Endothelial cell of umbilical vein (primary cell): Measurements from ENCODE around the gene RIMBP2. TPM values are rescaled to one million over a fixed set of nuclear protein-coding genes. Genes with fewer than 3 reads are reported as not detected.

Experiments used
- BruUV-seq: library from RNA; stranded (reverse); fragments of 400-500 nt; replicated peaks from 2 replicates; lab custom pipeline; 2021; lab: Mats Ljungman, UMichigan
- CTCF ChIA-PET: fragments of 300-600, 350-600 bp; sonication (Branson Sonifier 250); formaldehyde crosslinking; loops from one replicate; lab custom pipeline; 2021; ENCODE audit warnings: antibody characterized with exemption, inconsistent platforms; lab: Charles Lee
- POLR2A ChIA-PET: fragments of 300-600, 350-600 bp; sonication (Branson Sonifier 250); formaldehyde crosslinking; loops from one replicate; lab custom pipeline; 2021; ENCODE audit warnings: antibody characterized with exemption, inconsistent platforms; lab: Charles Lee
- DNase-seq: peaks from one replicate; pipeline ENCODE4 v3.0.0-alpha.2; 2011; ENCODE audit warnings: low read depth, low spot score
- FAIRE-seq: peaks from 2 replicates; lab custom pipeline; 2011; peaks lifted over from hg19 to GRCh38; lab: Jason Lieb, UNC
- H2AFZ ChIP-seq: 2 replicates; pipeline ENCODE4 v1.6.0; 2012; ENCODE audit warnings: low read depth, low read length, control low read depth, inconsistent platforms
- H3K27ac ChIP-seq: 2 replicates; pipeline ENCODE4 v1.5.1; 2011; ENCODE audit warnings: low read depth, mild to moderate bottlenecking, control low read depth, low read length, moderate library complexity; ENCODE audit not compliant: insufficient read depth
- H3K27me3 ChIP-seq, 2 experiments: 2 replicates each; pipeline versions ENCODE4 v1.6.0 to v1.6.1; 2011; ENCODE audit warnings: low read length in 2 of 2, mixed read lengths in 1 of 2; ENCODE audit not compliant: control insufficient read depth in 2 of 2, insufficient read depth in 2 of 2
- H3K36me3 ChIP-seq, 2 experiments: 2 replicates in 1 of 2; 3 replicates in 1 of 2; pipeline ENCODE4 v1.5.1; 2011; ENCODE audit warnings: low read length in 2 of 2, mild to moderate bottlenecking in 1 of 2, moderate library complexity in 1 of 2; ENCODE audit not compliant: control insufficient read depth in 2 of 2, insufficient read depth in 2 of 2; ENCODE audit errors: extremely low read depth in 1 of 2
- H3K4me1 ChIP-seq: 3 replicates; pipeline ENCODE4 v1.5.1; 2011; ENCODE audit warnings: mild to moderate bottlenecking, low read length; ENCODE audit not compliant: control insufficient read depth, insufficient read depth; ENCODE audit errors: extremely low read depth
- H3K4me2 ChIP-seq: 2 replicates; pipeline ENCODE4 v1.6.1; 2011; ENCODE audit warnings: low read length, control low read depth, mixed read lengths; ENCODE audit not compliant: insufficient read depth
- H3K4me3 ChIP-seq, 3 experiments: fragments of 200-600 bp in 1 of 3; sonication (generic), shearing (Covaris generic) in 1 of 3; replicated peaks in 1 of 3; 2 replicates each; pipeline ENCODE4 v1.5.1; 2011 to 2016; ENCODE audit warnings: control low read depth in 3 of 3, low read length in 3 of 3, mild to moderate bottlenecking in 2 of 3, inconsistent platforms in 1 of 3, low read depth in 1 of 3, moderate library complexity in 1 of 3; ENCODE audit not compliant: insufficient read depth in 1 of 3
- H3K79me2 ChIP-seq: 2 replicates; pipeline ENCODE4 v1.6.0; 2012; ENCODE audit warnings: low read length, inconsistent platforms; ENCODE audit not compliant: control insufficient read depth, insufficient read depth
- H3K9ac ChIP-seq: replicated peaks from 2 replicates; pipeline ENCODE3; 2011; ENCODE audit warnings: low read length, control low read depth; ENCODE audit not compliant: insufficient read depth; ENCODE audit errors: extremely low read depth
- H3K9me1 ChIP-seq: replicated peaks from 3 replicates; pipeline ENCODE4 v1.6.0; 2011; ENCODE audit warnings: mild to moderate bottlenecking, low read length; ENCODE audit not compliant: control insufficient read depth, insufficient read depth; ENCODE audit errors: extremely low read depth
- H3K9me3 ChIP-seq: replicated peaks from 2 replicates; pipeline ENCODE4 v1.5.1; 2012; ENCODE audit warnings: low read length, inconsistent platforms; ENCODE audit not compliant: control insufficient read depth, insufficient read depth
- H4K20me1 ChIP-seq: replicated peaks from 2 replicates; pipeline ENCODE3; 2011; ENCODE audit warnings: mild to moderate bottlenecking, low read length; ENCODE audit not compliant: control insufficient read depth, insufficient read depth; ENCODE audit errors: extremely low read depth
- EZH2 ChIP-seq: IDR thresholded peaks from 2 replicates; pipeline ENCODE4 v1.6.1; 2012; ENCODE audit warnings: borderline replicate concordance, low read depth, mild to moderate bottlenecking, moderate library complexity, low read length, inconsistent platforms; ENCODE audit not compliant: severe bottlenecking
- FOS ChIP-seq: IDR thresholded peaks from 2 replicates; pipeline ENCODE4 v1.6.1; 2011; ENCODE audit warnings: mild to moderate bottlenecking, low read length, moderate library complexity, borderline replicate concordance; ENCODE audit not compliant: insufficient read depth
- GATA2 ChIP-seq: IDR thresholded peaks from 2 replicates; pipeline ENCODE4 v1.7.0; 2011; ENCODE audit warnings: low read depth, mild to moderate bottlenecking, moderate library complexity, mixed read lengths, low read length; ENCODE audit not compliant: insufficient read length, insufficient read depth
- JUN ChIP-seq: IDR thresholded peaks from 2 replicates; pipeline ENCODE4 v1.6.1; 2011; ENCODE audit warnings: borderline replicate concordance, low read depth; ENCODE audit not compliant: insufficient read length, insufficient read depth
- MYC ChIP-seq: IDR thresholded peaks from one replicate; pipeline ENCODE4 v1.6.1; 2011; ENCODE audit warnings: mild to moderate bottlenecking, low read depth, low read length
- POLR2A ChIP-seq: IDR thresholded peaks from 2 replicates; pipeline ENCODE4 v1.6.1; 2012; ENCODE audit warnings: low read depth, mild to moderate bottlenecking, control low read depth, low read length
- POLR2AphosphoS5 ChIP-seq: IDR thresholded peaks from 2 replicates; pipeline ENCODE4 v1.6.1; 2012; ENCODE audit warnings: low read depth, mild to moderate bottlenecking, control low read depth, low read length, moderate library complexity; ENCODE audit not compliant: insufficient read depth
- dilution Hi-C: fragments of 300-500 bp; cut with MboI; formaldehyde crosslinking; loops from one replicate; pipeline ENCODE4 v1.15.0; 2019; ENCODE audit warnings: low sequenced_read_pairs; ENCODE audit not compliant: extremely low pct_ligation_motif_present
- intact Hi-C: fragments of 100-400 bp; cut with micrococcal nuclease; formaldehyde crosslinking; loops from one replicate; pipeline ENCODE4 v1.10.0; 2022
- polyA plus RNA-seq, 4 experiments: library from polyadenylated mRNA; depleted of rRNA in 3 of 4; stranded (reverse) in 3 of 4; unstranded in 1 of 4; fragments of >200 nt; gene quantifications; 2 replicates each; pipeline versions ENCODE4 v1.2.1 to v1.2.3, GENCODE V29; 2011 to 2012; ENCODE audit warnings: missing spikeins in 1 of 4
- total RNA-seq: library from RNA; stranded (reverse); gene quantifications from 2 replicates; pipeline ENCODE4 v1.2.3, GENCODE V29; 2021
- TF ChIP-seq, protein P1 (sequence below), 2 donors: IDR thresholded peaks; 1 replicate in 1 of 2; 2 replicates in 1 of 2; pipeline ENCODE4 v1.5.1; 2011; ENCODE audit warnings: low read length in 2 of 2, mild to moderate bottlenecking in 2 of 2, moderate library complexity in 2 of 2, control low read depth in 1 of 2, inconsistent platforms in 1 of 2, low read depth in 1 of 2; ENCODE audit not compliant: insufficient read depth in 1 of 2; ENCODE audit errors: extremely low read depth in 1 of 2

Gene RIMBP2
- total and polyA plus RNA-seq, 2 donors (not counting 3 experiments of a cell fraction or from before 2014, with no cell fraction given) = 0.04 TPM; not detected in 1

DNA sequence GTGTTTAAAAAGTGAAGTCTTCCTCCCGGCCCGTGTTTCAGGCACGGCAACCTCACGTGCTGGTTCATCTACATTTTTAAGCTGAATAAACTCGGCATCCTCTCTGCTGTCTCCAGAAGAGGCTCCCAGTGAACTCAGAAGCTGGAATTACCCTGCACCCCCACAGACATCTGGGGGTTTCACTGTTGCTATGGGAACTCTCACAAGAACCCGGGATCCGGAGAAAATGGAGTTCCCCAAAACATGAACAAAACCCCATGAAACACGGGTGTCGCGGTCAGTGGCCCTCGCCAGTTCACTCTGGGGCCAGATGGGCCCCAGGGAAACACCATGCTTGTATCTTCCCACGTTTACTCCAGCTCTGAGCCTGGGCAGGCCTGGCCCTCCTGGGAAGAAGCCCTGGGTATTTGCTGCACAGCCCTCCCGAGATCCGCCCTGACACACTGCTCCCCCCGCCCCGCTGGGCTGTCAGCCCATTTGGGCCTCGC is 234.7 kb downstream of the RIMBP2 start:
- no peak for DNase-seq
- BruUV-seq = no TSS peak

DNA sequence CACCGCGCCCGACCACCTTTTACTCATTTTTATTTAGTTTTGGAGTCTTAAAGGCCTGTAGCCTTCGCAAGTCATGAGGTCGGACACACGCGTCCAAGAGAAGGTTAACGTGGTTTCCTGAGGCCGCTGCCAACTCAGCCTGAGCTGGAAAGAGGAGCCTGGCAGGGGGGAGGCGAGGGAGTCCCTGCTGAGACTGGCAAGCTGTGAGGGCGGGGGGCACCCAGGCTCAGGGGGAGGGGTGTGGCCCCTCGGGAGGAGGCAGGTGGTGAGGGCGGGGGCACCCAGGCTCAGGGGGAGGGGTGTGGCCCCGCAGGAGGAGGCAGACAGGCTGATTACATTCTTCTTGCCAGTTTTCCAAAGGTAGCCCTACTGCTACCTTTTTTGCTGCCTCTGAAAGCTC is 235.2 kb downstream of the RIMBP2 start:
- POLR2A ChIA-PET = no interaction called here
- H3K9me3 ChIP-seq = peaks cover 7% of the 10 kb centered on the region
- H3K9me1 ChIP-seq = no peaks in the 10 kb centered on the region
- H3K4me3 ChIP-seq = no peak overlapping the region
- no peaks in the 10 kb centered on the region for H3K4me1 ChIP-seq
- no peaks in the 10 kb centered on the region for H4K20me1 ChIP-seq
- no peaks in the 10 kb centered on the region for H3K36me3 ChIP-seq
- H3K9ac ChIP-seq = no peak overlapping the region
- no peak overlapping the region for H3K27ac ChIP-seq
- no peaks in the 10 kb centered on the region for H3K79me2 ChIP-seq
- intact Hi-C loops = no loop called here
- dilution Hi-C loops = no loop called here
- H3K4me2 ChIP-seq = no peak overlapping the region
- no peak overlapping the region for H2AFZ ChIP-seq
- FAIRE-seq = no peak
- no peak for DNase-seq
- BruUV-seq = no TSS peak
- H3K27me3 ChIP-seq = no peaks in the 10 kb centered on the region
- CTCF ChIA-PET = no interaction called here
- TF ChIP-seq MYC = no peak
- no peak for TF ChIP-seq EZH2
- TF ChIP-seq FOS = no peak
- TF ChIP-seq, protein P1, sequence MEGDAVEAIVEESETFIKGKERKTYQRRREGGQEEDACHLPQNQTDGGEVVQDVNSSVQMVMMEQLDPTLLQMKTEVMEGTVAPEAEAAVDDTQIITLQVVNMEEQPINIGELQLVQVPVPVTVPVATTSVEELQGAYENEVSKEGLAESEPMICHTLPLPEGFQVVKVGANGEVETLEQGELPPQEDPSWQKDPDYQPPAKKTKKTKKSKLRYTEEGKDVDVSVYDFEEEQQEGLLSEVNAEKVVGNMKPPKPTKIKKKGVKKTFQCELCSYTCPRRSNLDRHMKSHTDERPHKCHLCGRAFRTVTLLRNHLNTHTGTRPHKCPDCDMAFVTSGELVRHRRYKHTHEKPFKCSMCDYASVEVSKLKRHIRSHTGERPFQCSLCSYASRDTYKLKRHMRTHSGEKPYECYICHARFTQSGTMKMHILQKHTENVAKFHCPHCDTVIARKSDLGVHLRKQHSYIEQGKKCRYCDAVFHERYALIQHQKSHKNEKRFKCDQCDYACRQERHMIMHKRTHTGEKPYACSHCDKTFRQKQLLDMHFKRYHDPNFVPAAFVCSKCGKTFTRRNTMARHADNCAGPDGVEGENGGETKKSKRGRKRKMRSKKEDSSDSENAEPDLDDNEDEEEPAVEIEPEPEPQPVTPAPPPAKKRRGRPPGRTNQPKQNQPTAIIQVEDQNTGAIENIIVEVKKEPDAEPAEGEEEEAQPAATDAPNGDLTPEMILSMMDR (IDR thresholded peaks at IDR 0.05; ENCODE audit: extremely low read depth in 1 of 2, insufficient read depth in 1 of 2, low read depth in 1 of 2, low read length in 2 of 2) = no peak
- TF ChIP-seq GATA2 = no peak
- TF ChIP-seq POLR2AphosphoS5 = no peak

More for the DNA sequence above, 234.7 kb downstream of the RIMBP2 start:
- Histone ChIP-seq H3K79me2 (no peaks in the 10 kb centered on the region), H3K27ac (no peak overlapping the region), H3K36me3 (no peaks in the 10 kb centered on the region), H3K9me3 (peaks cover 6% of the 10 kb centered on the region), H3K4me1 (no peaks in the 10 kb centered on the region), H2AFZ (no peak overlapping the region), H3K4me3 (no peak overlapping the region), H3K9me1 (no peaks in the 10 kb centered on the region), H3K27me3 (no peaks in the 10 kb centered on the region), H3K9ac (no peak overlapping the region), H4K20me1 (no peaks in the 10 kb centered on the region), H3K4me2 (no peak overlapping the region)
- TF ChIP-seq EZH2 = no peak
- no peak for TF ChIP-seq JUN
- TF ChIP-seq POLR2A = no peak
- no peak for TF ChIP-seq GATA2
- POLR2A ChIA-PET = no interaction called here
- FAIRE-seq = no peak
- CTCF ChIA-PET = no interaction called here
- intact Hi-C loops (no loop called here), dilution Hi-C loops (no loop called here)
